Esophagus (tissue), 2 donors: ENCODE results near the gene TFIP11. TPM values are rescaled to one million over a fixed set of nuclear protein-coding genes. Genes with fewer than 3 reads are reported as not detected.
"Not testable (repeated sequence)": the region's sequence is repeated elsewhere in the genome, so short reads cannot be mapped to it uniquely, and the experiment has no call there.

Experiments used
- H3K27ac ChIP-seq, 2 donors: one replicate each; pipeline ENCODE4 v1.5.1; 2013; ENCODE audit warnings: low read depth in 2 of 2, mild to moderate bottlenecking in 2 of 2, inconsistent platforms in 1 of 2, low read length in 1 of 2, moderate library complexity in 1 of 2
- H3K27me3 ChIP-seq, 2 donors: one replicate each; pipeline ENCODE4 v1.6.1; 2013; ENCODE audit warnings: low read length in 2 of 2, control low read depth in 1 of 2, mild to moderate bottlenecking in 1 of 2; ENCODE audit not compliant: insufficient read depth in 2 of 2, control insufficient read depth in 1 of 2
- H3K36me3 ChIP-seq, 2 donors: one replicate each; pipeline ENCODE4 v1.6.1; 2013; ENCODE audit warnings: low read length in 1 of 2; ENCODE audit not compliant: control insufficient read depth in 2 of 2, insufficient read depth in 2 of 2
- H3K4me1 ChIP-seq, 2 donors: one replicate each; pipeline ENCODE4 v1.6.1; 2013; ENCODE audit warnings: low read length in 1 of 2; ENCODE audit not compliant: control insufficient read depth in 2 of 2, insufficient read depth in 2 of 2
- H3K4me3 ChIP-seq, 2 donors: one replicate each; pipeline ENCODE4 v1.5.1; 2013; ENCODE audit warnings: low read length in 2 of 2, mild to moderate bottlenecking in 2 of 2, low read depth in 1 of 2, moderate library complexity in 1 of 2
- H3K9me3 ChIP-seq, 2 donors: one replicate each; pipeline ENCODE4 v1.6.1; 2013; ENCODE audit warnings: mild to moderate bottlenecking in 2 of 2, low read depth in 1 of 2, low read length in 1 of 2, moderate library complexity in 1 of 2; ENCODE audit not compliant: control insufficient read depth in 2 of 2, insufficient read depth in 1 of 2
- WGBS, 2 donors: extraction: QIAGEN DNeasy Blood & Tissue Kit; methylation state at CpG; one replicate each; pipeline ENCODE4 v1.1.7; 2013; 5-methylcytosine and 5-hydroxymethylcytosine counted together
- polyA plus RNA-seq, 2 donors: library from polyadenylated mRNA; stranded (reverse); fragments of 200-250 nt; gene quantifications; one replicate each; pipeline ENCODE4 v1.2.3, GENCODE V29; 2013
- donor health status: healthy with polysubstance abuse.
- donor health status: Bipolar disorder and iron deficiency.

Gene TFIP11
- polyA plus RNA-seq, 2 donors = 19.7 to 21.5 TPM

DNA sequence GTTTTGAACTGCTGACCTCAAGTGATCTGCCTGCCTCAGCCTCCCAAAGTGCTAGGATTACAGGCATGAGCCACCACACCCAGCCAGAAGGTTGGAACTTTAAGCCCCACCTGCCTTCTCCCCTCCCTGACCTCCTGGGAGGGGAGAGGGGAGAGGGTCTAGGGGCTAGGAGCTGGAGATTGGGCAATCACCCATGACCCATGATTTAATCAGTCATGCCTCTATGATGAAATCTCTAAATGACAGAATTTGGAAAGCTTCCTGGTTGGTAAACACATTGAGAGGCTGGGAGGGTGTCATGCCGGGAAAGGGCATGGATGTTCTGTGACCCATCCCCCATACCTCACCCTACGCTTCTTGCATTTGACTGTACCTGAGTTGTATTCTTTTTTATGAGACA lies 17.1 kb upstream of the TFIP11 start:
- Histone ChIP-seq H3K4me3 (no peak overlapping the region), H3K36me3 (peaks cover 4 to 12% of the 10 kb centered on the region in 2 donors), H3K27ac (peak overlapping the region in 1 of 2 donors; percentile 34), H3K4me1 (peaks cover 0 to 3% of the 10 kb centered on the region in 2 donors), H3K27me3 (no peaks in the 10 kb centered on the region), H3K9me3 (no peaks in the 10 kb centered on the region)
- 48 to 69% methylated on average over 2 of the region's 2 CpGs for WGBS, 2 donors

DNA sequence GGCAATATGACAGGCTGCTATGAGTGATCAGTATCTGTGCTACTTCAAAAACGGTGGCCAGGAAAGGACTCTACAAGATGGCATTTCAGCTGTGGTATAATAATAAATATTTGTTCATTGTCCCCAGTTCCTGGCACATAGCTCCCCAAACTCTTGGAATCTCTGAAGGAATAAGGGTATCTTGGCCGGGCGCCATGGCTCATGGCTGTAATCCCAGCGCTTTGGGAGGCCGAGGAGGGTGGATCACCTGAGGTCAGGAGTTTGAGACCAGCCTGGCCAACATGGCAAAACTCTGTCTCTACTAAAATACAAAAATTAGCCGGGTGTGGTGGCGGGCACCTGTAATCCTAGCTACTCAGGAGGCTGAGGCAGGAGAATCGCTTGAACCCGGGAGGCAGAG lies 16.2 kb upstream of the TFIP11 start:
- H3K36me3 ChIP-seq = peaks cover 4 to 12% of the 10 kb centered on the region in 2 donors
- not testable (repeated sequence) for H3K27me3 ChIP-seq, H3K9me3 ChIP-seq, H3K27ac ChIP-seq, H3K4me1 ChIP-seq, H3K4me3 ChIP-seq
- WGBS, 2 donors = 87 to 92% methylated on average over 9 of the region's 9 CpGs

DNA sequence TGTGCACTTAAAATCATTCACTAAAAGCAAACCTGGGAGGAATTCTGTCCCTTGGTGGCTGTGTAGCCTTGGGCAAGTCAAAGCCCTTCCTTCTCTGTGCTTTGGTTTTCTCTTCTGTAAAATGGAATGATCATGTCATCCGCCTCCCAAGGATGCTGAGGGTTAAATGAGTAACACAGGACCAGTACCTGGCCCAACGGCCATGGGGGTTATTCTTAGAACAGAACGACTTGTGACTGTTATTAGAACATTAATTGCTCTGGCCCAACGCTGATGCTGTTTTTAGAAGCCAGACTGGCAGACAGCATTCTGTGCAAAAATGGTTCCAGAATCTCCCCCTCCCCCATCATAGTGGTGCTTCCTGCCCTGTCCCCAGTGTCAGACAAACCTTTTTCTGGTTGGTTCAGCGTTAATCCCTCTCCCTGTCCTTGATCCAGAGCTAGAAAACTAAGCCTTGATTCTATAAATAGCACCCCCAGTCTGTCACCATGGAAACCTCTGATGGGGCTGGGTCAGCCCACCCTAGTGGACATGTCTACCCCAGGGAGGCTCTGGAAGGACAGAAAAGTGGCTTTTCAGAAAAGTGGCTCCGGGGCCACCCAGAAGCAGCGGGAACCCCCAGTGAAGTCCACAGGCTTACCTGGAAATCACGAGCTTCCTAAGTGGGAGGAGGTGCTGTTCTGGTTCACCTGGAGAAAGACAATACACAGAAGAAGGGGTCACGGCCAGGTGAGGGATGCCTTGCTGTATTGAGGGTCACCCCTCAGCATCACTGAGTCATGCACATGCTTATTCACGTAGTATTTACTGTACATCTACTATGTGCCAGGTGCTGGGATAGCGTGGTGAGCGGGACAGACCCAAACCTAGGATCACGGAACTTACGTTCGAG lies 15.5 kb upstream of the TFIP11 start:
- Histone ChIP-seq H3K27ac (no peak overlapping the region), H3K4me3 (no peak overlapping the region)
- 72 to 81% methylated on average over 15 of the region's 15 CpGs for WGBS, 2 donors

DNA sequence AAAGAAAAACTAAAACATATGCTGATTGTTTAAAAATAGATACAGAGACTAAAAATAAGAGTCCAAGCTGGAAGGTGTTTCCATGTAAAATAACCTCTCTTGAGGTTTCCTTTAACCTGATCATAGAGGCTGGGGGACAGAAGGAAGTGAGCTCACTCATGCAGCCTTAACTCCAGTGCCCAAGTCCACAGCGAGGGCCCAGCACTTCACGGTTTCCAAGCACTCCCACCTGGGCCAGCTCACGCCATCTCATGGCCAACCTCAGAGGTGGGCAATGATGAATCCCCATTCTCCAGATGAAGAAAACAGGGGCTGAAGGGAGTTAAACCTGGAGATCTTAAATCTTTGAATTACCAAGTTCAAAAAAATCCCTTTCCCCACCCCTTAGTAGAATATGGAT lies 14.9 kb upstream of the TFIP11 start:
- H3K4me3 ChIP-seq = no peak overlapping the region
- peaks cover 4 to 9% of the 10 kb centered on the region in 2 donors for H3K36me3 ChIP-seq
- no peaks in the 10 kb centered on the region for H3K27me3 ChIP-seq
- no peaks in the 10 kb centered on the region for H3K9me3 ChIP-seq
- no peak overlapping the region for H3K27ac ChIP-seq
- H3K4me1 ChIP-seq = no peaks in the 10 kb centered on the region
- WGBS, 2 donors = 50 to 76% methylated on average over 3 of the region's 3 CpGs

More for the DNA sequence above, 15.5 kb upstream of the TFIP11 start:
- no peaks in the 10 kb centered on the region for H3K9me3 ChIP-seq
- peaks cover 4 to 12% of the 10 kb centered on the region in 2 donors for H3K36me3 ChIP-seq
- no peaks in the 10 kb centered on the region for H3K4me1 ChIP-seq
- no peaks in the 10 kb centered on the region for H3K27me3 ChIP-seq

DNA sequence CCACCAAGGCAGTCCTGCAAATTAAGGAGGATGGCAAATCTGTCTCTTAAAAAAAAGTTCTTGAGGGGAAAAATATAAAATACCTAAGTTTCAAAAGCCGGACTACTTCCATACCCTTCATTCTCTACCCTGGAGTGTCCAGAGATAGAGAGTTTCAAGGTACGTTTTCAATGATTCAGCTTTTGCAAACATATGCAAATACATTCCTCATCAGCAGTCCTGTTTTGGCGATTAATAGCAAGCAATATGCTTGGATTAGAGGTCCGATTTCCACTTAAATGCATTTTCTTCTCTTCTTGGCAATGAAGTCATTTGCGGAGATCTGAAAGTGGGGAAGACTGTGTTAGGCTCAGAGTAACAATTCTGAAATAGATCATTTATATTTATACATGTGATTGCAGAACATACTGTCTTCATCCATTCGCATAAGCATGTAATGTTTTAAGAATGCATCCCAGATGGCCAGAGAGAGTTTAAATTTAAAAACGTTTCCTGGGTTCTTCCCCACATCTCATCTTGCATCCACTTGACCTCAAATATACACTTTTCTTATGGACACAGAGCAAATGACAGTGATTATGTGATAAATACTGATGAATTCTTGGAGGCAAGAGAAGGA lies 13.8 kb upstream of the TFIP11 start:
- Histone ChIP-seq H3K27ac (no peak overlapping the region), H3K36me3 (peaks cover 0 to 6% of the 10 kb centered on the region in 2 donors), H3K4me1 (no peaks in the 10 kb centered on the region), H3K9me3 (no peaks in the 10 kb centered on the region), H3K4me3 (no peak overlapping the region), H3K27me3 (no peaks in the 10 kb centered on the region)
- WGBS, 2 donors = 86 to 89% methylated on average over 7 of the region's 7 CpGs

DNA sequence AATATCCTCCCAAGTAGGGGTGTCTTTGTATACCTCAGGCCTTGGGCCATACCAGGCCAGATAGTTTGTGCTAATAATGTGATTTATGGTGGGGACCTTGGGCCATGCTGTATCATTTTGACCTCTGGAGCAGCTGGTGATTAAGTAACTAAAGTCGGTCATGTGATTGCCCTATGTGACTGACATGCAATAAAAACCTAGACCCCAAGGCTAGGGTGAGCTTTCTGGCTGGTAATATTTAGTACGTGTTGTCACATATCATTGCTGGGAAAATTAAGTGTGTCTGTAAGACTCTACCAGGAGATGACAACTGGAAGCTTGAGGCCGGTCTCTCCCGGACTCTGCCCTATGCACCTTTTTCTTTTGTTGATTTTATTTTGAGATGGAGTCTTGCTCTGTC lies 12.6 kb upstream of the TFIP11 start:
- no peaks in the 10 kb centered on the region for H3K4me1 ChIP-seq
- H3K36me3 ChIP-seq = peaks cover 0 to 6% of the 10 kb centered on the region in 2 donors
- no peak overlapping the region for H3K4me3 ChIP-seq
- H3K9me3 ChIP-seq = no peaks in the 10 kb centered on the region
- 68 to 89% methylated on average over 4 of the region's 4 CpGs for WGBS, 2 donors
- no peaks in the 10 kb centered on the region for H3K27me3 ChIP-seq
- no peak overlapping the region for H3K27ac ChIP-seq

DNA sequence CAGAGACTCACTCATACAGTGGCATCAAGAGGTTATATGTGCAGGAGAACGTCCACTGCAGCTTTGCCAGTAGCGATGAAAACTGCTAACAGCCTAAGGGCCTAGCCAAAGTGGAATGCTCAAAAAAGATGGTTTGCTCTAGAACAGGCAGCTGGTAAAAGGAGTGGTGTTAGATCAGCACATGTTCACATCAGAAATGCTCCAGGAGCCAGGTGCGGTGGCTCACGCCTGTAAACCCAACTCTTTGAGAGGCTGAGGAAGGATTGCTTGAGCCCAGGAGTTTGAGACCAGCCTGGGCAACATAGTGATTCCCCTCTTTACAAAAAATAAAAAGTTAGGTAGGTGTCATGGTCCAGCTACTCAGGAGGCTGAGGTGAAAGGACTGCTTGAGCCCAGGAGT lies 10.3 kb upstream of the TFIP11 start:
- no peaks in the 10 kb centered on the region for H3K9me3 ChIP-seq
- peaks cover 0 to 3% of the 10 kb centered on the region in 2 donors for H3K36me3 ChIP-seq
- no peak overlapping the region for H3K4me3 ChIP-seq
- no peaks in the 10 kb centered on the region for H3K27me3 ChIP-seq
- no peak overlapping the region for H3K27ac ChIP-seq
- H3K4me1 ChIP-seq = no peaks in the 10 kb centered on the region
- WGBS, 2 donors = 90% methylated on average over 4 of the region's 4 CpGs

DNA sequence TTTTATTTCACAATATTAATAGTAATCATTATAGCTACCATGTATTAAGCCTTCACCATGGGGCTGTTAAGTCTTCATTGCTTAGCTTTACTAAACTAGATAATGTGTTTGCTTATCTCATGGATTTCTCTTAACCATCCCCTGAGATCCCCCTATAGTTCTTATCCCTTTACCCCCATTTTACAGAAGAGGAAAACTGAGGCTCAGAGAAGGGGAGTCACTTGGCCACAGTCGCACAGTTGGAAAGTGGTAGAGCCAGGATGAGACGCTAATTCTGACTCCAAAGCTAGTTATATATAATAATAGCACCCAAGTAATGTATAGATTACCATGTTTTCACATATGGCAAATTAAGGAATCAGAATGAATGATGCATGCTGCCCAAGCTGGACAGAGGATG lies 9.7 kb upstream of the TFIP11 start:
- H3K4me3 ChIP-seq = no peak overlapping the region
- no peaks in the 10 kb centered on the region for H3K9me3 ChIP-seq
- H3K27me3 ChIP-seq = no peaks in the 10 kb centered on the region
- no peak overlapping the region for H3K27ac ChIP-seq
- WGBS, 2 donors = 91 to 95% methylated on average over 2 of the region's 2 CpGs
- no peaks in the 10 kb centered on the region for H3K36me3 ChIP-seq
- H3K4me1 ChIP-seq = no peaks in the 10 kb centered on the region

DNA sequence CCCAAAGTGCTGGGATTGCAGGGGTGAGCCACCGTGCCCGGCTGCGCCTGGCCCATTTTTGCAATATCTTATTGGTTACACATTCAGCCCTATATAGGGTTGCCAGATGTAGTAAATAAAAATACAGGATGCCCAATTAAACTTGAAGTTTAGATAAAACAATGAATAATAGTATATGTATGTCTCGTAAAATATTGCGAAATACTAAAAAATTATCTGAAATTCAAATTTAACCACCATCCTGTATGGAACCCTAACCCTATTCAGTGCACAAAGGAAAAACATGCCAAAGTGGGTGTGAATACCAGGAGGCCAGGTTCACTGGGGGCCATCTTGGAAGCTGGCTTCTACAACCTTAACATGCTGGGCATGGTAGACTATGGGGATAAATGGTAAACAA lies 5.2 kb upstream of the TFIP11 start:
- H3K4me3 ChIP-seq = no peak overlapping the region
- H3K27ac ChIP-seq = no peak overlapping the region
- no peaks in the 10 kb centered on the region for H3K36me3 ChIP-seq
- WGBS, 2 donors = 97% methylated on average over 5 of the region's 5 CpGs
- H3K4me1 ChIP-seq = peaks cover 0 to 2% of the 10 kb centered on the region in 2 donors
- no peaks in the 10 kb centered on the region for H3K9me3 ChIP-seq
- no peaks in the 10 kb centered on the region for H3K27me3 ChIP-seq
